Esophagus squamous epithelium (tissue), 5 donors: ENCODE data around the gene ULK2. TPM values are rescaled to one million over a fixed set of nuclear protein-coding genes. Genes with fewer than 3 reads are reported as not detected.

Source experiments
- DNase-seq: peaks from one replicate; lab custom pipeline; 2025; lab: John Stamatoyannopoulos, UW
- H3K27ac ChIP-seq, 4 donors: fragments of 200-600 bp; sonication (generic); one replicate each; pipeline ENCODE4 v1.5.1; 2016 to 2019; ENCODE audit warnings: mild to moderate bottlenecking in 1 of 4
- H3K27me3 ChIP-seq, 4 donors: fragments of 200-600 bp; sonication (generic); 1 replicate in 3 of 4; 2 replicates in 1 of 4; pipeline versions ENCODE4 v1.5.1 to v1.6.0; 2017 to 2021; ENCODE audit warnings: antibody characterized with exemption in 1 of 4
- H3K36me3 ChIP-seq, 3 donors: fragments of 200-600 bp; sonication (generic); one replicate each; pipeline ENCODE4 v1.5.1; 2016 to 2019
- H3K4me1 ChIP-seq, 3 donors: fragments of 200-600 bp; sonication (generic); one replicate each; pipeline ENCODE4 v1.5.1; 2017 to 2019
- H3K4me3 ChIP-seq, 4 donors: fragments of 200-600 bp; sonication (generic); 1 replicate in 3 of 4; 2 replicates in 1 of 4; pipeline ENCODE4 v1.5.1; 2016 to 2019; ENCODE audit warnings: mild to moderate bottlenecking in 2 of 4, moderate library complexity in 1 of 4
- H3K9me3 ChIP-seq, 3 donors: fragments of 200-600 bp; sonication (generic); one replicate each; pipeline ENCODE4 v1.5.1; 2016 to 2019
- CTCF ChIP-seq, 6 experiments: fragments of 450-650 bp in 4 of 6; fragments of 200-600 bp in 2 of 6; sonication (generic) in 2 of 6; IDR thresholded peaks; one replicate each; pipeline ENCODE4 v1.5.1; 2016 to 2019; ENCODE audit warnings: antibody characterized with exemption in 6 of 6, mild to moderate bottlenecking in 4 of 6, moderate library complexity in 4 of 6
- POLR2A ChIP-seq, 4 donors: fragments of 450-650 bp; IDR thresholded peaks; one replicate each; pipeline ENCODE4 v1.6.1; 2017; ENCODE audit warnings: antibody characterized with exemption in 4 of 4, mild to moderate bottlenecking in 4 of 4, moderate library complexity in 3 of 4
- WGBS, 2 donors: methylation state at CpG; one replicate each; pipeline ENCODE4 v1.1.5; 2018; 5-methylcytosine and 5-hydroxymethylcytosine counted together
- intact Hi-C: fragments of 100-400 bp; cut with DNase I; formaldehyde crosslinking; loops from one replicate; pipeline ENCODE4 v1.15.0; 2022
- total RNA-seq, 4 donors: library from RNA; depleted of rRNA; stranded (reverse); fragments of >200 nt; gene quantifications; one replicate each; pipeline ENCODE4 v1.1.0, GENCODE V29; 2016
- donor health status: DM: yes; HTN: yes; CAD: no.

The ULK2 gene
- total RNA-seq, 4 donors from 2014 or later: 6.0 to 17.4 (median 8.2) TPM

GRCh38 chr17:19753661-19754463 is 113.9 kb downstream of the ULK2 start:
- DNase-seq: no peak
- Histone ChIP-seq H3K27me3 (no peaks in the 10 kb centered on the region), H3K36me3 (no peaks in the 10 kb centered on the region), H3K4me1 (peaks cover 27 to 63% (median 46%) of the 10 kb centered on the region in 3 donors), H3K4me3 (no peak overlapping the region), H3K9me3 (no peaks in the 10 kb centered on the region), H3K27ac (peak overlapping the region; percentile 87 to 95 (median 88))
- intact Hi-C loops: loop anchor here (5.0 kb wide), 1 partner anchor 107 kb away; the partner anchor contains the start of gene ALDH3A2
- 55 to 59% methylated on average over 9 to 10 of the region's 12 CpGs for WGBS, 2 donors
- peak in 5 of 6 experiments; percentile 43 to 91 (median 72) for TF ChIP-seq CTCF (IDR thresholded peaks at IDR 0.05)
- TF ChIP-seq POLR2A (IDR thresholded peaks at IDR 0.05): no peak

GRCh38 chr17:19753051-19753509 is 114.7 kb downstream of the ULK2 start:
- TF ChIP-seq CTCF (IDR thresholded peaks at IDR 0.05) (peak in 1 of 6 experiments; percentile 32), POLR2A (IDR thresholded peaks at IDR 0.05) (no peak)
- H3K4me1 ChIP-seq: peaks cover 31 to 71% (median 53%) of the 10 kb centered on the region in 3 donors
- H3K9me3 ChIP-seq: no peaks in the 10 kb centered on the region
- intact Hi-C loops: loop anchor here (5.0 kb wide), 1 partner anchor 106 kb away; the partner anchor contains the start of gene ALDH3A2
- H3K27me3 ChIP-seq: no peaks in the 10 kb centered on the region
- H3K27ac ChIP-seq: peak overlapping the region; percentile 87 to 95 (median 88)
- H3K4me3 ChIP-seq: no peak overlapping the region
- no peaks in the 10 kb centered on the region for H3K36me3 ChIP-seq
- 27 to 54% methylated on average over 8 of the region's 12 CpGs for WGBS, 2 donors
- no peak for DNase-seq

GRCh38 chr17:19752216-19753050 is 115.3 kb downstream of the ULK2 start:
- H3K27me3 ChIP-seq: no peaks in the 10 kb centered on the region
- peak overlapping the region; percentile 87 to 95 (median 88) for H3K27ac ChIP-seq
- WGBS, 2 donors: 28 to 63% methylated on average over 11 to 12 of the region's 15 CpGs
- no peak for DNase-seq
- no peaks in the 10 kb centered on the region for H3K36me3 ChIP-seq
- H3K4me1 ChIP-seq: peaks cover 31 to 77% (median 53%) of the 10 kb centered on the region in 3 donors
- intact Hi-C loops: loop anchor here (5.0 kb wide), 1 partner anchor 105 kb away; the partner anchor contains the start of gene ALDH3A2
- TF ChIP-seq POLR2A (IDR thresholded peaks at IDR 0.05) (no peak), CTCF (IDR thresholded peaks at IDR 0.05) (no peak)
- no peaks in the 10 kb centered on the region for H3K9me3 ChIP-seq
- no peak overlapping the region for H3K4me3 ChIP-seq

- no peaks in the 10 kb centered on the region for H3K36me3 ChIP-seq
- H3K9me3 ChIP-seq: no peaks in the 10 kb centered on the region
- intact Hi-C loops: loop anchor here (5.0 kb wide), 1 partner anchor 104 kb away; the partner anchor contains the start of gene ALDH3A2
- no peak overlapping the region for H3K4me3 ChIP-seq
- 50 to 62% methylated on average over 3 of the region's 3 CpGs for WGBS, 2 donors
- no peaks in the 10 kb centered on the region for H3K27me3 ChIP-seq
- H3K27ac ChIP-seq: peak overlapping the region; percentile 73 to 95 (median 88)
- no peak for TF ChIP-seq CTCF (IDR thresholded peaks at IDR 0.05)
- no peak for TF ChIP-seq POLR2A (IDR thresholded peaks at IDR 0.05)
- peaks cover 31 to 93% (median 53%) of the 10 kb centered on the region in 3 donors for H3K4me1 ChIP-seq
- DNase-seq: no peak
These were observed 116.9 kb downstream of the ULK2 start for GRCh38 chr17:19750835-19751234.
